Vagina (tissue), 2 donors: ENCODE data around the gene CCL5.

Experiments used
- POLR2A ChIP-seq, 2 donors: fragments of 450-650 bp; IDR thresholded peaks; one replicate each; pipeline ENCODE4 v1.6.1; 2017; ENCODE audit warnings: antibody characterized with exemption in 2 of 2, mild to moderate bottlenecking in 2 of 2, moderate library complexity in 2 of 2
- TF ChIP-seq, protein P1 (sequence below), 3 experiments: fragments of 450-650 bp in 2 of 3; fragments of 200-600 bp in 1 of 3; sonication (generic) in 1 of 3; IDR thresholded peaks; one replicate each; pipeline ENCODE4 v1.5.1; 2017 to 2019; ENCODE audit warnings: antibody characterized with exemption in 3 of 3, mild to moderate bottlenecking in 2 of 3, moderate library complexity in 2 of 3

- TF ChIP-seq, protein P1, sequence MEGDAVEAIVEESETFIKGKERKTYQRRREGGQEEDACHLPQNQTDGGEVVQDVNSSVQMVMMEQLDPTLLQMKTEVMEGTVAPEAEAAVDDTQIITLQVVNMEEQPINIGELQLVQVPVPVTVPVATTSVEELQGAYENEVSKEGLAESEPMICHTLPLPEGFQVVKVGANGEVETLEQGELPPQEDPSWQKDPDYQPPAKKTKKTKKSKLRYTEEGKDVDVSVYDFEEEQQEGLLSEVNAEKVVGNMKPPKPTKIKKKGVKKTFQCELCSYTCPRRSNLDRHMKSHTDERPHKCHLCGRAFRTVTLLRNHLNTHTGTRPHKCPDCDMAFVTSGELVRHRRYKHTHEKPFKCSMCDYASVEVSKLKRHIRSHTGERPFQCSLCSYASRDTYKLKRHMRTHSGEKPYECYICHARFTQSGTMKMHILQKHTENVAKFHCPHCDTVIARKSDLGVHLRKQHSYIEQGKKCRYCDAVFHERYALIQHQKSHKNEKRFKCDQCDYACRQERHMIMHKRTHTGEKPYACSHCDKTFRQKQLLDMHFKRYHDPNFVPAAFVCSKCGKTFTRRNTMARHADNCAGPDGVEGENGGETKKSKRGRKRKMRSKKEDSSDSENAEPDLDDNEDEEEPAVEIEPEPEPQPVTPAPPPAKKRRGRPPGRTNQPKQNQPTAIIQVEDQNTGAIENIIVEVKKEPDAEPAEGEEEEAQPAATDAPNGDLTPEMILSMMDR (IDR thresholded peaks at IDR 0.05): no peak
- TF ChIP-seq POLR2A (IDR thresholded peaks at IDR 0.05): no peak
These were observed 2.7 kb downstream of the CCL5 start for GRCh38 chr17:35877345-35878029.
